ENCODE results near the gene MALL.
"Not testable (repeated sequence)": the region's sequence is repeated elsewhere in the genome, so short reads cannot be mapped to it uniquely, and the experiment has no call there.

MALL gene

DNA sequence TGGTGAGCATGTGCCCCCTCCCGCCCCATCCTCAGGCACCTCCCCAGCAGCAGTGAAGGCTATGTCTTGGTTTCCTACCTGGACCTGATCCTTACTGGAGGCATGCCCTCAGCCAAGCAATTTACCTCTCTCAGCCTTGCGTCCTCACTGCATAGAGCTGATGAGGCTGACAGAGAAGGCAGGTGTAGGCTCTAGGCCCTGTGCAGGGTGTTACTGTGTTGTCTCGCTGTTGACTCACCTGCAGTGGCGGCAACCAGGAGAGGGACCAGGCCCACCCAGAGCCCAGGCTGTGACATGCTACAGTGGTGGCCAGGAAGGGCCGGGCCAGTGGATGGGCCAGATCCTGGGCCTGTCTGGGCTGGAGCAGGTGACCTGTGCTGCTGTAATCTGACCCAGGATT is 65.9 kb downstream of the MALL start:
- DNase-seq = not testable (repeated sequence)

DNA sequence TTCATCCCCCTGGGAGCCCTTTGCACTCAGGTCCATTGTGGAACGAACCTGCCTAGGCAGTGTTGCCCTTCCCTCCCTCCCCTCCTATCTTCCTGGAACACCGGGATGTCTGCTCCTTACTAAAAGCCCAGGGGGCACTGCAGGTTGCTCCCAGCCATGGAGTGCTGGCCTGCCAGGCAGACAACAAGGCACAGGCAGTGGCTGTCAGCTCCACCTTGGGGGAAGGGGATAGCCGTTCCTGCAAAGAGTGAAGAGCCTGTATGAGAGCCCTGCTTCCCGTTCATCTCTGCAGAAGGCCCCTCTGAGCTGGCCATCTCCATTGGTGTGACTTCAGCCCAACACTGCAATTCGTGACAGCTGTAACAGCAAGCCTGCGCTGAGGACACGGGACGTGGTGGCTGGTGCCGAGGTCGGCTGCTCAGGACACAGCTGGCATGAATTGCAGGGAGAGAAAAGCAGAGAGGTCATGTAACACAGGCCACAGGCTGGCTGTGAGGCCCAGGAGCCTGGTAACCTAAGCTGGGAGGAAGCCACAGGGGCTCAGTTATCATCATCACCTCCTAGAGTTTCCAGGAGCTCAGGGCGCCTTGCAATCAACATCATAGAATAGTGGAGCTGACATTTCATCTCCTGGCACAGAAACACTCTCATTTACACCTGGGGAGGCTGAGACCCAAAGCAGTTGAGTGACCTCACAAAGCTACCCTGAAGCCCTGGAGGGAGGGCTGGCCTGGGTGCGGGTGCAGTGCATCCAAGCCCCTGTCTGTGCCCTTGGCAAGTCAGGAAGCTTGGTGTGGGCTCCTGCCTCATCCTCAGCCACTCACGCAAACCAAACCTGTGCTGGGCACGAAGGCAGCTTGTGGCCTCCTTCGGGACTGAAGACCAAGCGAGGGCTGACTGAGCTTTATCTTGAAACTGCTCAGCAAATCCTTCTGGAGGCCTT is 67.1 kb downstream of the MALL start:
- DNase-seq = not testable (repeated sequence)

DNA sequence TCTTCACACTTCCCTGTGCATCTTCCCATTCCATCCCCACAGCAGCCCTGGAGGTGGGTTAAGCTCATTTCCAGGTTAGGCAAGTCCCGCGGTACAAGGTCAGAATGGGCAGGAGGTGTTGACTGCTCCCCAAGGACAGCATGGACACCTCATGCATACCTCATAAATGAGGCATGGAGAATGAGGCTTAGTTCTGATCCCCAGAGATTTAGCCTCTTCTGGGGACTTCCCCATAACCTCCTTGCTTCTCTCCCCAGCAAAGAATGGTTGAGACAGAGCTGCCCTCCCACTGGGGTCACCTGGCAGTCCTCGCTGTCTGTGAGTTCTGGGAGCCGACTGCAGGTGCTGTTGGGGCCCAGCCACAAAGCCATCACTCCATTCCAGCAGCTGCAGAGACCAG is 68.4 kb downstream of the MALL start:
- DNase-seq = not testable (repeated sequence)

DNA sequence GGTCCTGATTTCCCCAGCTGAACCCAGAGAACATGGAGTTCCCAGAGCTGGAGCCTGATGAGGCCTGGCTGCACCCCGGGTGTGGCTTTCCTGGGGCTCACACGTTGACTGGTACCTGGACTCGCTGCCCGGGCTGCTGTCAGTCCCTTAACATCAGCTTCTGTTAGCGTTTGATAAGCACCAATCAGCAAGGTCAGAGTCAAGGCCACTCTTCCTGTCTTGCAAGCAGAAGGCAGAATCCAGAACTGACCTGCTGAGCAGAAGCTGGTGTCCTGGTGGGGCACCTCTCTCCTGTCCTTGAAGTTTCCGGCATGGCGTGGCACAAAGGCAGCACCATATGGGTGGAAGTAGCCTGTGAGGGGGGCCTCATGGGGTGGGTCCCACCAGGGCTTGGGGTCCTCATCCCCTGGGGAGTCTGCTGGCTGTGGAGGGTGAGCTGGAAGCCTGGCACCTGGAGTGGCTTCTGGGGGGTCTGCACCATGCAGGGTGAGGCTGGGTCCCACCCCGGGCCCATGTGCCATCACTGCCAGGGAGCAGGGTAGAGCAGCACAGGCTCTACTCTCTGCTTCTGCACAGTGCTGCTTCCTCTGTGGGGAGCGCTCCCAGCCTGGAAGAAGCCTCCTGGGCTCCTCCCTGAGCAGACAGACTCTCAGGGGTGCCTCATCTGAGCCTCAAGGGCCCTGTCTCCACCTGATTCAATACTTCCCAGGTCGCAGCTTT is 73.5 kb downstream of the MALL start:
- DNase-seq = not testable (repeated sequence)

DNA sequence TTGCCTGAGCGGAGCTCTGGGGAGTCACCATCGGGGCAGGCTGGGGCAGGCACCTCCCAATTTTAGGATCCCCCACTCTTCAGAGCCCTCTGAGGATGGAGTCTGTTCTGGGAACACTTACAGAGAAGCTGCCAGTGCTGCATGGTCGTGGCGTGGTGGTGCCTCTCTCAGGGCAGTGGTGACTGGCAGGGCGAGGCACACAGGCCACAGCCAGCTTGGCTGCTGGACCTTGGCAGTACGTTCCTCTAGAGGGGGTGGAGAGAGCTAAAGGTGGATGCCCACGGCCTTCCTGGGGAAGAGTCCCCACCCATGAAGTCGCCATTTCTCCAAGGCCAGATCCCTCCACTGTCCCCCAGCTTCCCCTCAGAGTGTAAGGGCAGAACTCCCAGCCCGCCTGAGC is 78.3 kb downstream of the MALL start:
- not testable (repeated sequence) for DNase-seq

DNA sequence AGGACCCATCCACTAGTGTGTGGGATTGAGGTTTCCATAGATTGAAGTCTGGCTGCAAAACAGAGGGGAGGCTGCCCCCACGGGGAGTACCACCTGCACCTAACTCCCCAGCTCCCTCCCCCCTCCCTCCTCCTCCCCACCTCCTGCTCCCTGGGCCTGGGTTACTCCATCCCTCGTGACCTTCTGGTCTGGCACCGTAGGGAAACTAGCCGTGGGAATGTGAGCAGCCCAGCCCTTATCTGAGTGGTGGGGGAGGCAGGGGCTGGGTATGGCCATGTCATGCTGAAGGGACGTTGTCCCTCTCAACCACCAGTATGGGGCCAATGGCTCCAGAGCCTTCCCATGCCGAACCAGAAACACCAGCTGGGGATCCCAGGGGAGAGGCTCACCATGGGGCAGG is 80.2 kb downstream of the MALL start:
- DNase-seq = not testable (repeated sequence)

DNA sequence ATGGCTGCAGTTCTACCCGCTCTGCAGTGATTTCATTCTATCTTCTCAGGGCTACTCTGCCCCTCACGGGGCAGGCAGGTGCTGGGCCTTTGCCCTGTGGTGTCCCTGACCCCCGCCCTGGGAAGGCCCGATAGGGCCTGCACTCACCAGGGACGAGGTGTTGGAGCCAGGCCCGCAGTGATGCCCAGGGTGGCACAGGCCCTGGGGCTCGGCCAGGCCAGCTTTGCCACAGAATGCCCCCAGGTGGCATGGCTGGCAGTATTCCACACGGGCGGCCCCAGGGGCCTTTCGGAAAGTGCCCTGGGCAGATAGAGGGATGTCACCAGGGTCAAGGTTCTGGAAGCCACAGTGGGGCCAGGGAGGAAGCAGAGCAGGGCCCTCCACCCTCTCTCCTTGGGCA is 80.7 kb downstream of the MALL start:
- DNase-seq = not testable (repeated sequence)

All from T-helper 1 cell (primary cell).